Erythroblast (primary cell): ENCODE results near the gene GTF2IRD1.

ENCODE experiments used
- GATA1 ChIP-seq: IDR thresholded peaks from 2 replicates; pipeline ENCODE4 v1.6.1; 2011; ENCODE audit warnings: low read depth, mild to moderate bottlenecking, control low read depth, low read length, moderate library complexity
- POLR2A ChIP-seq: IDR thresholded peaks from 2 replicates; pipeline ENCODE4 v1.6.1; 2011; ENCODE audit warnings: mild to moderate bottlenecking, low read length

GRCh38 chr7:74464931-74465886, 11.5 kb downstream of the GTF2IRD1 start:
- TF ChIP-seq POLR2A (no peak), GATA1 (no peak)
